CD4-positive, alpha-beta T cell treated with Interleukin-6 at 100 ng/mL for 8 hours (primary cell): ENCODE data around the gene FBXO47.
A peak's percentile ranks its signal among the peaks of the same experiment; 100 is the strongest.

ENCODE experiments used
- DNase-seq: peaks from one replicate; pipeline ENCODE4 v3.0.0-alpha.2; 2020; ENCODE audit warnings: mixed read lengths, low spot score

FBXO47 gene

GRCh38 chr17:38903404-38903803 lies 63.8 kb downstream of the FBXO47 start:
- DNase-seq = no peak

GRCh38 chr17:38900978-38901656 lies 66.1 kb downstream of the FBXO47 start:
- DNase-seq = peak; percentile 24

- DNase-seq = no peak
These were observed 67.8 kb downstream of the FBXO47 start for GRCh38 chr17:38899421-38899820.

GRCh38 chr17:38898812-38899348 lies 68.3 kb downstream of the FBXO47 start:
- DNase-seq = peak; percentile 85

GRCh38 chr17:38898291-38898679 lies 68.9 kb downstream of the FBXO47 start:
- peak; percentile 23 for DNase-seq

GRCh38 chr17:38897671-38898290 lies 69.4 kb downstream of the FBXO47 start:
- no peak for DNase-seq

- DNase-seq = no peak
These were observed 70.0 kb downstream of the FBXO47 start for GRCh38 chr17:38897176-38897575.

GRCh38 chr17:38896346-38896954 lies 70.8 kb downstream of the FBXO47 start:
- DNase-seq = no peak

GRCh38 chr17:38894276-38894675 lies 72.9 kb downstream of the FBXO47 start:
- no peak for DNase-seq

GRCh38 chr17:38893607-38894006 lies 73.6 kb downstream of the FBXO47 start:
- no peak for DNase-seq

GRCh38 chr17:38893113-38893512 lies 74.1 kb downstream of the FBXO47 start:
- DNase-seq = no peak

GRCh38 chr17:38892620-38893019 lies 74.6 kb downstream of the FBXO47 start:
- DNase-seq = no peak

GRCh38 chr17:38892083-38892482 lies 75.1 kb downstream of the FBXO47 start:
- no peak for DNase-seq

- peak; percentile 25 for DNase-seq
These were observed 75.8 kb downstream of the FBXO47 start for GRCh38 chr17:38891441-38891840.

- peak; percentile 35 for DNase-seq
These were observed 76.8 kb downstream of the FBXO47 start for GRCh38 chr17:38890410-38890746.

GRCh38 chr17:38889745-38890409 lies 77.3 kb downstream of the FBXO47 start:
- no peak for DNase-seq

GRCh38 chr17:38888842-38889241 lies 78.4 kb downstream of the FBXO47 start:
- no peak for DNase-seq

- DNase-seq = no peak
These were observed 80.6 kb downstream of the FBXO47 start for GRCh38 chr17:38886643-38887010.
